ENCODE results near the gene DRP2.
"Not testable (repeated sequence)": the region's sequence is repeated elsewhere in the genome, so short reads cannot be mapped to it uniquely, and the experiment has no call there.

The DRP2 gene

GRCh38 chrX:101237041-101237440 lies 17.5 kb downstream of the DRP2 start:
- no peak for DNase-seq

GRCh38 chrX:101241531-101241930 lies 21.9 kb downstream of the DRP2 start:
- DNase-seq: no peak

DNA sequence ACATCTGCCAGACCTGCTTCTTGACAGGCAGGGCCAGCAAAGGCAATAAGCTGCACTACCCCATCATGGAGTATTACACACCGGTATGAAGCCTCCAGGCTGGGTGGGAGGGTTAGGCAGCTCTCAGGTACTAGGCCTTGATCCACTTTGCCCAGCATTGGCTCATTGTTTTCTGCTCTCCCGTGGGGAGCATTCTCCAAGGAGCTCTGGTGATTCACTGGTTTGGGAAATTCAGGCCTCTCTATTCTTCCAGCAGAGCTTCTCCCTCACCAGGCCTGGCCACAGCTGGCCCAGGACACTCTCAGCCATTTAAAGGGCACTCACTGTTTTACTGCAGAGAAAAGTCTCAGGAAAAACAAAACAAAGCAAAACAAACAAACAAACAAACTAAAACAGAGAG lies 33.0 kb downstream of the DRP2 start:
- no peak for DNase-seq

DNA sequence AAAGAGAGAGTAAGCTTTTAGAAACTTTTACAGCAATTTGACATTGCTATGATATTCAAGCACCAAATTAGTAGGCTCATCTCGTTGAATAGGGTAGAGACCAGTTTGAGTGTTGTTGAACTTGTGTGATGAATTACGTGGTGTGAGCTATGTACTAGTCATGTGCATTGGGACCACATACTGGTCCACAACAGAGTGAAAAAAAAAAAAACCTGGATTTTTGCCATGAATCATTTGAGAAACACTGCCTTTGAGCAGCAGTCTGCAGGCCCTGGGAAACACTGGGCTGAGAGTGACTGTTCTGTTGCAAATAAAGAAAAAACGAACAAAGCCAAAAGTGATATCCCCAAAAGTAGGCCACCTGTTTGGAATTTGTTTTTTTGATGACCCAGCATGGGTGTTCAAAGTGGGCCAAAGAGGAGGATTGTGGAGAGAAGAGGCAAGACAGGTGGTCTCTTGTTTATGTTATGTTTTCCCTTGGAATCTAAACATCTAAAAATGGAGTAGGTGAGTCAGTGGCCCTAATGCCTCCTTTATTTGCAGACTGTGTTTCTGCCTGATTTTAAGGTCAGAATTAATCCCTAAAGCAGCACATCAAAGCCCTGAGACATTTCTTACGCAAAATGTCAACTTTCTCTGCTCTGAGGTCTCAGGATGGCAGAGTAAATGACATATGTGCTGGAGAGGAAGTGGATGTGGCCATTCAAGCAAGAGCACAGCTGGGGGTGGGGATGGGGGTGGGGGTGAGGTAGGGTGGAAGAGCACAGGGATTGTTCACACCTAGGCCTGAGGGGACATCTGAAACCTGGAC lies 38.1 kb downstream of the DRP2 start:
- DNase-seq: no peak

GRCh38 chrX:101258259-101258581 lies 38.6 kb downstream of the DRP2 start:
- DNase-seq: no peak

DNA sequence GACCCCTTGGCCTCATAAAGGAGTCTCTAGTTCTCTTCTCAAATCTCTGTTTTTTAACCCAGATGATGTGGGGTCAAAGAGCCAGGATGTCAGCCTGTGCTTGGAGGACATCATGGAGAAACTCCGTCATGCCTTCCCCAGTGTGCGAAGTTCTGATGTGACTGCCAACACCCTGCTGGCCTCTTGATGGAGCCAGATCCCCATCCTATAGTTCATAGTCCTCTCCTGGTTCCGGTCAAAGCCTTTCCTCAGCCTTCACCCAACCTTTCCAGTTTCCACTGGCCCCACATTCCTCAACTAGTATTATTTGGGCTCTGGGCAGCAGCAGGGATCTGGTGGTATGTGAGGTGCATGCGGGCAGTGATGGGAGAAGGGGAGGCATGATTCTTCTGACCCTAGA lies 40.8 kb downstream of the DRP2 start:
- DNase-seq: no peak

- DNase-seq: no peak
Measured at GRCh38 chrX:101262590-101262989, 43.0 kb downstream of the DRP2 start.

DNA sequence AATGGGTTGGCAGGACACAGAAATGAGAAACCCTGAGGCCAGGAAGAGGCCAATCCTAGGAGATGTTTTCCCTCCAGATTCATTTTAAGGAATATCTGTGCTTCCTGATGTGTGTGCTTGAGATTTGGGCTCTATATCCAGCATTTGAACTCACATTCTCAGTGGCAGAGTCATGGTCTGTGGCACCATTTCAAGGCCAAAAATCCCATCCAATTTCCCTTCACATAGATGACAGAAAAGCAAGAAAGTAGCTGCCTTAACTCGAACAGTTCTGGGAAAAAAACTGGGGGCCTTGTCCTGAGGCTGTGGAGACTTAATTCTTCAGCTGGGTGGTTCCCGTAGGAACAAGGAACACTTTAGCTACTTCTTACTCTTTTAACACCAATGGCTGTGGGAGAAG lies 44.2 kb downstream of the DRP2 start:
- no peak for DNase-seq

GRCh38 chrX:101265869-101266428 lies 46.4 kb downstream of the DRP2 start:
- no peak for DNase-seq

- no peak for DNase-seq
Measured at GRCh38 chrX:101274198-101274597, 54.6 kb downstream of the DRP2 start.

DNA sequence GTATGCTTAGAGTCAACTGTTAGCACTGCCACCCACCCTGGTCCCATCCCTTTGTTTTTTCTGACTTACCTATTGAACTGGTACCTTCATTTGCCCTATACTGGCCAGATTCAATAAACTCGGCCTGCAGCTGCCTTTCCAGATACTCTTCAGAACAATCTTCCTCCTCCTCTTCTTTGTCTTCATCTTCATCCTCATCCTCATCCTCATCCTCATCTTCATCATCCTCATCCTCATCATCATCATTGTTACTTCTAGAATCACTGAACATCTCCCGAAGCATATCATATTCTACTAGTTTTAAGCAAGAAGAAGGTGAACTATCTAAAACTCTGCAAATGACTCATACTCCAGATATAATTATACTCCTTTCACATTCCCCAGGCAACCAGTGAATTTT lies 56.7 kb downstream of the DRP2 start:
- no peak for DNase-seq

- DNase-seq: peak; percentile 33
Measured at GRCh38 chrX:101287402-101287801, 67.8 kb downstream of the DRP2 start.

- DNase-seq: no peak
Measured at GRCh38 chrX:101290957-101291603, 71.5 kb downstream of the DRP2 start, which contains the start of gene TAF7L. TAF7L (minus strand) TSS chrX:101291334; CDS start chrX:101287543, 3,791 bp downstream.

- not testable (repeated sequence) for DNase-seq
Measured at GRCh38 chrX:101295603-101296002, 76.0 kb downstream of the DRP2 start.

DNA sequence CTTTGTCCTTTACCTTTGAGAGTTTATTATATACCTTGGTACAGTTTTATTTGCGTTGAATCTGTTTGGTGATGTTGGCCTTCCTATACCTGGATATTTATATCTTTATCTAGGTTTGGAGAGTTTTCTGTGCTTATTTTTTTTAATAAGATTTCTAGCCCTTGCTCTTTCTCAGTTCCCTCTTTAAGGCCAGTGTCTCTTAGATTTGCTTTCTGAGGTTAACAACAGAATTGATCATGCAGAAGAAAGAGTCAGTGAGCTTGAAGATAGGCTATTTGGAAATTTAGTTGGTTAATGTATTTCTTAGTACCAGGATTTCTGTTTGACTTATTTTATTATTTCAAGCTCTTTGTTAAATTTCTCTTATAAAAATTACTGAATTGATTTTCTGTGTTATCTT lies 84.2 kb downstream of the DRP2 start:
- DNase-seq: no peak
